Hepatocyte (in vitro differentiated cells): Measurements from ENCODE around the gene PHLDA2.

Experiments
- CTCF ChIP-seq: fragments of 200-600 bp; sonication (generic); IDR thresholded peaks from 2 replicates; pipeline ENCODE4 v1.5.1; 2016; ENCODE audit warnings: antibody characterized with exemption, mild to moderate bottlenecking; ENCODE audit not compliant: poor library complexity
- EZH2 ChIP-seq: fragments of 200-600 bp; sonication (generic); IDR thresholded peaks from 2 replicates; pipeline ENCODE4 v1.6.1; 2016; ENCODE audit warnings: antibody characterized with exemption, mild to moderate bottlenecking, borderline replicate concordance
- EZH2phosphoT487 ChIP-seq: fragments of 200-600 bp; sonication (generic); IDR thresholded peaks from one replicate; pipeline ENCODE4 v1.6.1; 2018; ENCODE audit warnings: antibody characterized with exemption, mild to moderate bottlenecking, low read depth, moderate library complexity; ENCODE audit not compliant: unreplicated experiment, severe bottlenecking

- no peak for TF ChIP-seq CTCF
- no peak for TF ChIP-seq EZH2
- TF ChIP-seq EZH2phosphoT487, result no peak
Observed at GRCh38 chr11:2931771-2932738, 2.8 kb upstream of the PHLDA2 start.
